Putamen (tissue), 1 donor: ENCODE data around the gene EXOC4.
"Not testable (repeated sequence)": the region's sequence is repeated elsewhere in the genome, so short reads cannot be mapped to it uniquely, and the experiment has no call there.

Experiments used
- DNase-seq: peaks from one replicate; pipeline ENCODE4 v3.0.0-alpha.2; 2016; ENCODE audit warnings: low spot score

Gene EXOC4

GRCh38 chr7:133252858-133253518 lies at the start of gene EXOC4:
Gene EXOC4, plus strand, starts transcription at chr7:133253078.
- DNase-seq = peak; percentile 99

DNA sequence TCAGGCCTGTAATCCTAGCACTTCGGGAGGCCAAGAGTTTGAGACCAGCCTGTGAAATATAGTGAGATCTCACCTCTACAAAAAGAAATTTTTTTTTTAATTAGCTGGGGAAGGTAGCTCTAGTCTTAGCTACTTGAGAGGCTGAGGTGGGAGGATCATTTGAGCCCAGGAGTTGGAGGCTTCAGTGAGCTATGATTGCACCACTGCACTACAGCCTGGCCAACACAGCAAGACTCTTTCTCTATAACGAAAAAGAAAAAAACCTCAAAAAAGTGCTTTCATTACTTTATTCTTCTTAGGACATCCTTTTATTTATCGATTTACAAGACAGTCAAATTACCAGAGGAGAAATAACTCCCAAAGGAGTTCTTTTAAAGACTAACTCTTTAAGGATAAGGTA lies 49.4 kb upstream of the EXOC4 start:
- no peak for DNase-seq

- DNase-seq = no peak
Measured at GRCh38 chr7:133207687-133208086, 45.2 kb upstream of the EXOC4 start.

GRCh38 chr7:133210817-133211216 lies 42.1 kb upstream of the EXOC4 start:
- DNase-seq = not testable (repeated sequence)

- DNase-seq = not testable (repeated sequence)
Measured at GRCh38 chr7:133213772-133214171, 39.1 kb upstream of the EXOC4 start.

GRCh38 chr7:133217773-133218172 lies 35.1 kb upstream of the EXOC4 start:
- DNase-seq = no peak

- DNase-seq = peak; percentile 36
Measured at GRCh38 chr7:133230591-133231194, 22.2 kb upstream of the EXOC4 start.

DNA sequence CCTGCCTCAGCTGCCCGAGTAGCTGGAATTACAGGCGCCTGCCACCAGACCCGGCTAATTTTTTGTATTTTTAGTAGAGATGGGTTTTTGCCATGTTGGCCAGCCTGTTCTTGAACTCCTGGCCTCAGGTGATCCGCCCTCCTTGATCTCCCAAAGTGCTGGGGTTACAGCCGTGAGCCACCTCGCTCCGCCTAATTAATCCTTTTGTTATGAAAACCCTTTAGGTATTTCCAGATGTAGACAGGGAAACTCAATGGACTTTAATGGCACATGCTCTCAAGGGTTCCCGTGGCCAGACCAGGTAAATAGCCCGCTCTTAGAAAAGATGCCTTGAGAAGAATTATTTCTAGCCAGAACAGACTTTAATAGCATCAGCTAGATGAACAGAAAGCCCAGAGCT lies 19.7 kb upstream of the EXOC4 start:
- DNase-seq = no peak

DNA sequence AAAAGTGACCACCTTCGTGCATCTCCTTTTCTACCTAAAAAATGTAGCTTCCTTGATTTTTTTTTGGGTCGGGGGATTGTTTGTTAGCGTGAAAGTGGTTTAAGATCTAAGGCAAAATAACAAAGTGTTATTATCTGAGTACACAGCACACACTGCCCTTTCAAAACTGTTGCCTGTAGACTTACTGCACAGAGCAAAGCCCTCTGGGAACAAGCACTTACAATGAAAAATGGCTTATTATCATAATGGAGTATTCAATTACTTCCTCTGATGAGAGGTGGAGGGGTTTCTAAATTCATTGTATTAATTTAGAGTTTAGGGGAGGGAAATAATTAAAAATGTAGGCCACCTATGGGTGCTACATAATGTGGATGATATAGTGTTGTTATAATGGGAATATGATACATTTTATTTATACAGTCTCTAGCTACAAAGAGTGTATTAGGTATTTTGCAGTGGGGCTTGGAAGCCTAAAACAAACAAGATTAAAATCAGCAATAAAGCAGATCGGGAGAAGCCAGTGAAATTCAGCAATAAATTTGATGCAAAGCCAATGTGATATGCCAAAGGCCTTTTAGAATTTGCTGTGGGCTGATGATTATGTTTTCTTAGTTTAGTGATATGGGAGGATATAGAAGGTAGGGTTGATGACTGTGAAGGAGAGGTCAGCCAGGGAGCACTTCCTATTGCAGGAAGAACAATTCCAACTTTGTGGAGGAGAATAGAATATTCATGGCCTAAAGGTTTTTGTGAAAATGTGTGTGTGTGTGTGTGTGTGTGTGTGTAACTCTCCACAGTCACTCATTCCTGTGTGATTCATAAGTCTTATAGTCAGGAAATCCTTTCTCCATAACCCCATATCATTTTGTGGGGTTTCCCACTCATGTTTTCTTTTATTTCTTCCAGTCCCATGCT lies 17.7 kb upstream of the EXOC4 start:
- no peak for DNase-seq

DNA sequence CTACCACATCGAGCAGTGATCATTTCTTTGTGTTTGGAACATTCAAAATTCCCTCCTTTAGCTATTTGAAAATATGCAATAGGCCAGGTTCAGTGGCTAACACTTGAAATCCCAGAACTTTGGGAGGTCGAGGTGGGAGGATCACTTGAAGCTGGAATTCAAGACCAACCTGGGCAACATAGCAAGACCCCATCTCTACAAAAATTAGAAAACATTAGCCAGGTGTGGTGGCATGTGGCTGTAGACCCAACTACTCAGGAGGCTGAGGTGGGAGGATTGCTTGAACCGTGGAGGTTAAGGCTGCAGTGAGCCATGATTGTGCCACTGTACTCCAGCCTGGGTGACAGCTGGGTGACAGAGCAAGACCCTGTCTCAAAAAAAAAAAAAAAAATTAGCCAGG lies 15.3 kb upstream of the EXOC4 start:
- DNase-seq = no peak

GRCh38 chr7:133240302-133240701 lies 12.6 kb upstream of the EXOC4 start:
- DNase-seq = no peak

GRCh38 chr7:133246558-133246957 lies 6.3 kb upstream of the EXOC4 start:
- DNase-seq = no peak

DNA sequence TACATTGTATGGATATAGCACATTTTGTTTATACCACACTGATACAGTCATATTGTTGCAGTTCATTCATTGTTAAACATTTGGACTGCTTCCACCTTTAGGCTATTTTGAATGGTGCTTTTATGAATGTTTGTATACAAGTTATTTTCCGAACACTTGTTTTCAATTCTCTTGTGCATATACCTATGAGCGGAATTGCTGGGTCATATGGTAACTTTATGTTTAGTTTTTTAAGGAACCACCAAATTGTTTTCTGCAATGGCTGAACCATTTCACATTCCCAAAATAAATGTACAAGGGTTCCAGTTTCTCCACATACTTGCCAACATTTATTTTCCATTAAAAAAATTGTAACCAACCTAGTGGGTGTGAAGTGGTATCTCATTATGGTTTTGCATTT lies 4.0 kb upstream of the EXOC4 start:
- no peak for DNase-seq

DNA sequence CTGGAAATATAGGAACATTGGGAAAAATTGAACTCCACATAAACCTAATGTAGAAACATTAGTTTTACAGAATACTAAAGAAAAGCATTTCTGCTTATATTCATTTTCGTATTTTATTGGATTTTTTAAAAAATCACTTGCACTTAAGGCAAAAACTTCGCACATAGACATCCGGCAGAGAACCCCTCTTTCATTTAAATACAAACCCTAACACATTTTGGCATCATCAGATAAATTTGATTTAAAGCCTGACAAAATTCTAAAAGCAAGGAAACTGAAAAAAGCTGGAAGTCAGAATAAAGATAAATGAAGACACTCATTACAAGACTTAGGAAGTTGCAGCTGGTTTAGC lies 396 bp upstream of the EXOC4 start:
- no peak for DNase-seq

GRCh38 chr7:133253519-133253875 lies 619 bp downstream of the EXOC4 start:
- DNase-seq = no peak

- no peak for DNase-seq
Measured at GRCh38 chr7:133255486-133255885, 2.6 kb downstream of the EXOC4 start.

DNA sequence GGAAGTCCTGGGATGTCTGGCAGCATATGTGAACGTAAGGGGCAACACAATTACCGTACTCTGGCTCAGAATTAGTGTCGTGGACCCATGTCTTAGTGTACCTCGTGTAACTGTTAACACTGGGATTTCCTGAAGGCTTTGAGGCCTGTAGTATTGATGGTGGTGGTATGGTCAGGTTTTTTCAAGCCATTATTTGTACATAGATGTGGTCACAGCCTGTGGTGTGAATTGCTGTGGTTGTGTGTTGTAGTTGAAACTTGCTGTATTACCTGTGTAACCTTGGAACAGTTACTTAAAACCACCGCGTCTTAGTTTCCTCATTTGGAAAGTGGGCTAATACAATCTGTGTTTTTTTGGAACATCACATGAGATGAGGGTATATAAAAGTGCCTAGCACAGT lies 5.3 kb downstream of the EXOC4 start:
- DNase-seq = no peak

- no peak for DNase-seq
Measured at GRCh38 chr7:133265821-133266220, 12.9 kb downstream of the EXOC4 start.

DNA sequence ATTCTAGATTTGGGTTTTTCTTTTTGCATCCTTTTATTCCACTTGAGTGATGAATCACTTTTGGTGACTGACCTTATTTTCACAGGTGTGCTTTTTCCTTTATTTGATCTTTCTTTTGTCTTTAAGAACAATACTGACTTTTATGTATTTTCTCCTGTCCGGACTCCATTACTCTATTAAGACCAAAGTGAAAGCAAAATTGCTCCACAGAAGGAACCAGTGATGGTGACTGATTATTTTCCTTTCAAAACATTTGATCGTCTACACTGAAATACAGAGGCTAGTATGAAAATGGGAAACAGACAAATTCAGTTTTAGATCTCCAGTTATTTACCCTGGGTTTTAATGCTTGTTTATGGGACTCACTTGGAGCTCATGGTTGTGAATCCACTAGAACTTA lies 15.5 kb downstream of the EXOC4 start:
- DNase-seq = no peak

- DNase-seq = no peak
Measured at GRCh38 chr7:133272336-133272735, 19.5 kb downstream of the EXOC4 start.

DNA sequence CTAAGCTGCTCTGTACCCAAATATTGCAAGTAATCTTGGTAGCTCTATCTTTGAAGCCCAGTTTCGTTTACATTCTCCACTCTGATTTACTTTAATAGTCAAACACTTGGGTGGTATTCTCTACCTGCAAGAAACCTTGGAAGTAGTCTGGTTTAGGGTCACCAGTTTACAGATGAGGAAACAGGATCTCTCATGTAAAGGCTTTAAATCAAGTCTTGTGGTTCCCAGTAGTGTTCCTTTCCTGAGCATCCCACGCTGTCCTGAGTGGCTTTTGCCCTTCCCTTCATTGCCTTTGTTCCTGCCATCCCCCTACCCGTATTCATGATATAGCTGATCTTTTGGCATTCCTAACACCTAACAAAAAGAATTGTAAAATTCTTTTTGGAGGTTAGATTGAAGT lies 20.3 kb downstream of the EXOC4 start:
- no peak for DNase-seq

GRCh38 chr7:133274265-133274664 lies 21.4 kb downstream of the EXOC4 start:
- DNase-seq = no peak

- no peak for DNase-seq
Measured at GRCh38 chr7:133275008-133275407, 22.1 kb downstream of the EXOC4 start.
